Gastroesophageal sphincter (tissue), 4 donors: ENCODE results near the gene DUSP6. TPM values are rescaled to one million over a fixed set of nuclear protein-coding genes. Genes with fewer than 3 reads are reported as not detected.

Source experiments
- ATAC-seq: fragments of 150-250 bp; one replicate; pipeline ENCODE4 v1.9.1; 2016; ENCODE audit warnings: mild to moderate bottlenecking, moderate library complexity
- H3K27ac ChIP-seq, 4 donors: fragments of 200-600 bp; sonication (generic) in 3 of 4; 1 replicate in 3 of 4; 2 replicates in 1 of 4; pipeline ENCODE4 v1.5.1; 2016 to 2019
- H3K27me3 ChIP-seq: fragments of 200-600 bp; sonication (generic); one replicate; pipeline ENCODE4 v1.5.1; 2019
- H3K36me3 ChIP-seq, 2 donors: fragments of 200-600 bp; sonication (generic); one replicate each; pipeline ENCODE4 v1.5.1; 2019; ENCODE audit warnings: control low read depth in 1 of 2
- H3K4me1 ChIP-seq, 3 donors: fragments of 200-600 bp; sonication (generic); 1 replicate in 2 of 3; 2 replicates in 1 of 3; pipeline ENCODE4 v1.5.1; 2016 to 2019; ENCODE audit warnings: control low read depth in 2 of 3
- H3K4me3 ChIP-seq, 2 donors: fragments of 200-600 bp; sonication (generic); one replicate each; pipeline ENCODE4 v1.5.1; 2019; ENCODE audit warnings: mild to moderate bottlenecking in 1 of 2, moderate library complexity in 1 of 2
- H3K9me3 ChIP-seq, 3 donors: fragments of 200-600 bp; sonication (generic); one replicate each; pipeline ENCODE4 v1.5.1; 2017 to 2019; ENCODE audit warnings: control low read depth in 2 of 3
- EP300 ChIP-seq: sonication (generic); formaldehyde crosslinking; IDR thresholded peaks from one replicate; pipeline ENCODE4 v1.6.1; 2017; ENCODE audit warnings: antibody characterized with exemption, mild to moderate bottlenecking
- POLR2A ChIP-seq, 2 donors: fragments of 450-650 bp; IDR thresholded peaks; one replicate each; pipeline ENCODE4 v1.6.1; 2017; ENCODE audit warnings: antibody characterized with exemption in 2 of 2, mild to moderate bottlenecking in 2 of 2, moderate library complexity in 1 of 2
- POLR2AphosphoS5 ChIP-seq: sonication (generic); formaldehyde crosslinking; IDR thresholded peaks from one replicate; pipeline ENCODE4 v1.6.1; 2017; ENCODE audit warnings: antibody characterized with exemption
- WGBS, 2 donors: methylation state at CpG; one replicate each; pipeline ENCODE4 v1.1.5; 2018; ENCODE audit warnings: low coverage in 1 of 2; 5-methylcytosine and 5-hydroxymethylcytosine counted together
- total RNA-seq, 4 donors: library from RNA; depleted of rRNA; stranded (reverse); fragments of >200 nt; gene quantifications; one replicate each; pipeline ENCODE4 v1.1.0, GENCODE V29; 2016
- TF ChIP-seq, protein P1 (sequence below), 4 experiments: fragments of 200-600 bp in 2 of 4; fragments of 450-650 bp in 2 of 4; sonication (generic) in 1 of 4; IDR thresholded peaks; one replicate each; pipeline ENCODE4 v1.5.1; 2017 to 2019; ENCODE audit warnings: antibody characterized with exemption in 4 of 4, mild to moderate bottlenecking in 2 of 4, moderate library complexity in 2 of 4

Gene DUSP6
- total RNA-seq, 4 donors from 2014 or later = 52.8 to 73.8 (median 58.5) TPM

DNA sequence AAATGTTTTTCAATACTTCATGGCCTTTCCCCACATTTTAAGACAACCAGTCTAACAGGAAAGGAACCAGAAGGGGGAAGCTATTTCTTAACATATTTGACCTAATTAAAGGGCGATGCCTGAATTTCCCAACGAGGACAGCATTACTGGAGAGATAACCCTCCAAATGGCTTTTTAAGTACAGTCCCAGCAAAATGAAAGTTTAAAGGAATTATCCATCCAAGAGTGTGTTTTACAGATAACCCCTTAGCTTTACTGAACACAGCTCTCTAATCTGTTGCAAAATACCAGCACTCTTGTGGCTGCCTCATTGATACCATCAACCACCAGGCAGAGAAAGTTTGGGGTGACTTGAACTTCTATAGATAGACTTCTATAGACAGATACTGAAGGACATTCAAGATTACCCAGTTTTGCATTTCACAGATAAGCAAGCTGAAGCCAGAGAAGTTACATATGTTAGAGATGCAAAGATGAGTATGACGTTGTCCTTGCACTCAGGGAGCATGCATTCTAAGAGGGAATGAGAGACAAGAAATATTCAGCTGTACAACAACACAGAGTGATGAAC is 41.3 kb upstream of the DUSP6 start:
- H3K4me1 ChIP-seq = peaks cover 0 to 26% (median 0%) of the 10 kb centered on the region in 3 donors
- no peak overlapping the region for H3K4me3 ChIP-seq
- H3K27ac ChIP-seq = no peak overlapping the region
- 42 to 60% methylated on average over 3 of the region's 3 CpGs for WGBS, 2 donors
- TF ChIP-seq, protein P1, sequence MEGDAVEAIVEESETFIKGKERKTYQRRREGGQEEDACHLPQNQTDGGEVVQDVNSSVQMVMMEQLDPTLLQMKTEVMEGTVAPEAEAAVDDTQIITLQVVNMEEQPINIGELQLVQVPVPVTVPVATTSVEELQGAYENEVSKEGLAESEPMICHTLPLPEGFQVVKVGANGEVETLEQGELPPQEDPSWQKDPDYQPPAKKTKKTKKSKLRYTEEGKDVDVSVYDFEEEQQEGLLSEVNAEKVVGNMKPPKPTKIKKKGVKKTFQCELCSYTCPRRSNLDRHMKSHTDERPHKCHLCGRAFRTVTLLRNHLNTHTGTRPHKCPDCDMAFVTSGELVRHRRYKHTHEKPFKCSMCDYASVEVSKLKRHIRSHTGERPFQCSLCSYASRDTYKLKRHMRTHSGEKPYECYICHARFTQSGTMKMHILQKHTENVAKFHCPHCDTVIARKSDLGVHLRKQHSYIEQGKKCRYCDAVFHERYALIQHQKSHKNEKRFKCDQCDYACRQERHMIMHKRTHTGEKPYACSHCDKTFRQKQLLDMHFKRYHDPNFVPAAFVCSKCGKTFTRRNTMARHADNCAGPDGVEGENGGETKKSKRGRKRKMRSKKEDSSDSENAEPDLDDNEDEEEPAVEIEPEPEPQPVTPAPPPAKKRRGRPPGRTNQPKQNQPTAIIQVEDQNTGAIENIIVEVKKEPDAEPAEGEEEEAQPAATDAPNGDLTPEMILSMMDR (IDR thresholded peaks at IDR 0.05) = no peak
- TF ChIP-seq EP300 (no peak), POLR2A (IDR thresholded peaks at IDR 0.05) (no peak), POLR2AphosphoS5 (no peak)
- H3K9me3 ChIP-seq = no peaks in the 10 kb centered on the region
- ATAC-seq = no peak
- no peaks in the 10 kb centered on the region for H3K36me3 ChIP-seq
- H3K27me3 ChIP-seq = no peaks in the 10 kb centered on the region

DNA sequence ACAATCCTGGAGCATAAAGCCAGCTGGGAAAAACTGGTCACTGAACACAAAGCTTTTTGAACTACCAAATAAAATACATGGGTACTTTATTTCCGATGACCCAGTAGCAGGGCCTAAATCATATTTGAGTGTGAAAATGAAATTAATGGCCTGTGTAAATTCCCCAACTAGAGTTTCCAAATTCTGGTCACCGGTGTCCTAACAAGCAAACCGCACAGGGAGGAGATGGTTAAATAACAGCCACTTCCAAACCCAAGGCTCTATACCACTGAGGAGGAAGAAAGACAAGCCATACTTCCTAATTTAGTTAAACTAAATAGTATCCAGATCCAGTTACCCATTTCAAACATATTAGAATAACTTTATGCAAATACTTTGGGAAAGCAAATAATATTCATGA is 40.1 kb upstream of the DUSP6 start:
- peaks cover 0 to 26% (median 0%) of the 10 kb centered on the region in 3 donors for H3K4me1 ChIP-seq
- no peak for TF ChIP-seq EP300
- TF ChIP-seq, protein P1 (IDR thresholded peaks at IDR 0.05) = no peak
- TF ChIP-seq POLR2AphosphoS5 = no peak
- no peak for TF ChIP-seq POLR2A (IDR thresholded peaks at IDR 0.05)
- no peaks in the 10 kb centered on the region for H3K27me3 ChIP-seq
- no peaks in the 10 kb centered on the region for H3K9me3 ChIP-seq
- ATAC-seq = no peak
- no peak overlapping the region for H3K27ac ChIP-seq
- no peak overlapping the region for H3K4me3 ChIP-seq
- WGBS, 2 donors = 66 to 89% methylated on average over 2 to 3 of the region's 3 CpGs
- H3K36me3 ChIP-seq = no peaks in the 10 kb centered on the region

DNA sequence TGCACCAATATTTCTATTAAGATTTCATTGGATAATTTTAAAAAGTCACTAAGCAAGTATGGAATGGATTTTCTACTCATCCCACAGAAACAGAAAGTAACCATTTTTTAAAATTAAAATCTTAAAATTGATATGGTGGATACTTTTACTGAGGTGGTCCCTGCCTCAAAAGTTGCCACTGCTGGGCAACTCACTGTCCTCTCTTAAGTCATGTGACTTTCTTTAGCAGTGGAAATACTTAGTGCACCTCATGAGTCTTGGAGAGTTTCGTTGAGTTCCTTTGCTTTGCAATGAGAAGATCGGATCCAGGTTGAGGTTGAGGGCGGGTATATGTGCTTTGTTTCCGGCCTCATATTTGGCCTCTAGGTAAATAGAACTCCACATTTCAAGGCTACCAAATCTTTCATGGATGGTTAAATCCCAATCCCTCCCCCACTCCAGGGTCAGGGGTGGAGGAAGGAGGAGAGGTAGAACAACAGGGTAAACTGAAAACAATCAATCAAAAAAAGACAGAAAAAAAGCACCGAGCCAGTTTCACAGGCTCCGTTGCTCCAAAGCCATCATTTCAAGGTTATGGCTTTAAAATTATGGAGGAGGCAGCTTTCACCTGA is 39.5 kb upstream of the DUSP6 start:
- no peak for ATAC-seq
- Histone ChIP-seq H3K36me3 (no peaks in the 10 kb centered on the region), H3K4me1 (peaks cover 0 to 26% (median 0%) of the 10 kb centered on the region in 3 donors), H3K27ac (no peak overlapping the region), H3K9me3 (no peaks in the 10 kb centered on the region), H3K27me3 (no peaks in the 10 kb centered on the region), H3K4me3 (no peak overlapping the region)
- 80 to 94% methylated on average over 2 to 6 of the region's 6 CpGs for WGBS, 2 donors
- TF ChIP-seq EP300 (no peak), POLR2A (IDR thresholded peaks at IDR 0.05) (no peak)

DNA sequence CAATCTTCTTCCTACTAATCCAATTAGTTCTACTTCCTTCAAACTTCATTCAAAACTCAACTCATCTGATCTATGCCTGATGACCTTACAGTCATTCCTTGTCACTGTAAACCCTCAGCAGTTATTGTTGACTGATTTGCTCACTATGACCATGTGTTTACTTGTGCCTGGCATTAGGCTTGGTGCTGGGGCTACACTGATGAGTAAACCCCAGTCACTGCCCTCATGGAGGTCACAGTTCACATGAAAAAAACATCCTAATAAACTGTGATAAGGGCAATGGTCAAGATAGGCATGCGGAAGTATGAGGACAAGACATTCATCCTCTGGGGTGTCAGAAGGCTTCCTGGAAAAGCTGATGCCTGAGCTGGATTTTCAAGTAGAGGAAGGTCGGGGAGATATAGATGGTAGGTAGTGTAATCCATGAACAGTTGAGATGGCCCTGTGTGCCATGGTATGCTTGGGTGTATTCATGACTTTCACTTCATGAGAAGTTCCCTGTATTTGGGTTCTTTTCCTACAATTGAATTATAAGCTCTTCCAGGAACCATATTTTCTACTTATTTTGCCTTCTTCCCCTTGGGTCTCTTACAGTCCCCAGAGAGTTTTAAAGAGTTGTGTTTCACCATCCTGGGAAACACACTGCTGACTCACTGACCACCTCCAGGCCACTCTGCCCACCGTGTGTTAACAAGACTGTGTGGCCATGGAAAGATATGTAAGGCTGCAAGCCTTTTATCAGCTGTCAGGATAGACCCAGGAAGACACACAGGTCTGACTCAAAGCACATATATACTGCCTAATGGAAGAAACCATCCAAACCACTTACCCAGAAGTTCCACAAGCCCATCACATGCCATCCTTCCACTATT is 38.7 kb upstream of the DUSP6 start:
- ATAC-seq = no peak
- Histone ChIP-seq H3K4me1 (peaks cover 0 to 30% (median 0%) of the 10 kb centered on the region in 3 donors), H3K27me3 (no peaks in the 10 kb centered on the region), H3K4me3 (no peak overlapping the region), H3K9me3 (no peaks in the 10 kb centered on the region), H3K27ac (peak overlapping the region in 3 of 4 donors; percentile 7 to 59 (median 11)), H3K36me3 (no peaks in the 10 kb centered on the region)
- TF ChIP-seq, protein P1 (IDR thresholded peaks at IDR 0.05) = no peak
- WGBS, 2 donors = 84 to 88% methylated on average over 3 of the region's 3 CpGs

DNA sequence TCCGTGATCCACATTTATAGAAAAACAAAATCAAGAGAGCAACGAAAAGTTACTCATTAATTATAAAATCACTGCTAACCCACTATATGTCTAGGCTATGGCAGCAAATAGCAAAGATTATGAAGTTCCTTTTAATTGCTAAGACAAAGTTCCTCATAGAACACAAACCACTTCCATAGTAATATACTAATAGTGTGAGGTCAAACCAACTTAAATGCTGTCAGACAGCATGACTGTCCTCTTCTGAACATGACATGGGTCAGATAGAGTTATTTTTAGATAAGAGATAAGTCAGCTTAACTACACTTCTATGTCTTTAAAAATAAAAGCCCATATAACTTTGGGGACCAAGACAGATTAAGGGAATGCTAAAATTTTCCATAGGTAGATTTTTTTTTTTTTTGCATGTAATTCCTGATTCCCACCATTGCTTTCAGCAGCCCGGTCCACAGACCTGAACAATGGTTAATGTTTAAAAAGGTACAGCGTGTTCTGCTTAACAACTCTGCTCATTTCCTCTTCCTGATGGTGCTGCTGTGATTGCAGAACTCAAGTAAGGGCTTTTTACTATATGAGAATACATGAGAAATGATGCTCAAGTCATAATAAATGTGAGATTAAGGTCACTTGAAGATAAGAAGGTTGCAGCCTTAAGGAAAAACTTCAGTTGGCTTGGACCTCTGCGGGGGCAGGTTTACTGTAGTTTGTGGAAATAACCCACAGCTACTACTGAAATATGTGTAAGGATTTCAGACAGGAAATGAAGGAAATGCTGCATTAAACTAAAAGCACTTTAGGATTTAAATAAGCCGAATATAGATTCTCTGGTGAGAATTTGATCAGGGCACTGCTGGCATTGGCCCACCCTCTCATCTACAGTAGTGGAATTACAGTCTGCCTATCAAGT is 37.7 kb upstream of the DUSP6 start:
- no peaks in the 10 kb centered on the region for H3K27me3 ChIP-seq
- H3K4me3 ChIP-seq = no peak overlapping the region
- no peaks in the 10 kb centered on the region for H3K9me3 ChIP-seq
- ATAC-seq = peak; percentile 65
- no peaks in the 10 kb centered on the region for H3K36me3 ChIP-seq
- H3K4me1 ChIP-seq = peaks cover 0 to 41% (median 3%) of the 10 kb centered on the region in 3 donors
- WGBS, 2 donors = 46 to 57% methylated on average over 4 to 6 of the region's 6 CpGs
- peak overlapping the region in 3 of 4 donors; percentile 27 to 59 (median 49) for H3K27ac ChIP-seq
- TF ChIP-seq, protein P1 (IDR thresholded peaks at IDR 0.05) = no peak
- TF ChIP-seq POLR2A (IDR thresholded peaks at IDR 0.05) (no peak), EP300 (no peak), POLR2AphosphoS5 (peak; percentile 32)
